ENCODE results near the gene TBX1. TPM values are rescaled to one million over a fixed set of nuclear protein-coding genes. Genes with fewer than 3 reads are reported as not detected.
"Not testable (repeated sequence)": the region's sequence is repeated elsewhere in the genome, so short reads cannot be mapped to it uniquely, and the experiment has no call there.

The TBX1 gene
- total RNA-seq, 1 donor from 2014 or later: 1.1 TPM

DNA sequence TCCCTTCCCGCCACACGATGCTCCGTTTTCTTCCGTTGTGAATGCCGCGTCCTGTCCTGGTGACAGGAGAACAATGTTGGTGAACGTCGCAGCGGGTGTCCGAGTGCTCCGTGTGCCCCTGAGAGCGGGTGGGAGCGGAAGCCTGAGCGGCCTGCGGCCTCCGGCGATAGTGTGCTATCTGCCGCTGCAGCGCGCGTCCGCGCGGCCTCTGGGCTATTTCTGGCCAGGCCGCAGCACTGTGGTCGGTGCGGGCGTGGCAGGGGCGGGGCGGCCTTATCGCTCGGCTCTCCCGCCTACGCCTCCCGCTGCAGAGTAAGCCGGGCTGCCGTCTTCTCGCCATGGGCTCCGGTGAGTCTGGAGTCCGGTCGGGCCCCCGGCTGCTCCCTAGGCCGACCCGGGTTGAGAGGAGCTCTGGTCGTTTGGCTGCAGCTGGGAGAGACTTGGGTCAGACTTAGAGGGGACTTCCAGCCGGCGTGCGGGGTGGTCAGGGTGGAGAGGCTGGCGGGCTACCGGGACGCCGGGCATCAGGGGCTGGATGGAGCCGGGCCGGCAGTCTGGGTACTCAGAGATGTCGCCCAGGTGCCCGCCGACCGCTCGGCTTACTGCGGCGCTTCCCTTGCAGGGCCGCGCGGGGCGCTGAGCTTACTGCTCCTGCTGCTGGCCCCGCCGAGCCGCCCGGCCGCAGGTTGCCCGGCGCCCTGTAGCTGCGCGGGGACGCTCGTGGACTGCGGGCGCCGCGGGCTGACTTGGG lies 37.2 kb upstream of the TBX1 start, which contains the start of gene GP1BB:
Gene GP1BB (plus strand): TSS at position 308 of the 751 bp plus-strand sequence. CDS start 31 bp downstream, at position 339.
- peak; percentile 44 for ATAC-seq

DNA sequence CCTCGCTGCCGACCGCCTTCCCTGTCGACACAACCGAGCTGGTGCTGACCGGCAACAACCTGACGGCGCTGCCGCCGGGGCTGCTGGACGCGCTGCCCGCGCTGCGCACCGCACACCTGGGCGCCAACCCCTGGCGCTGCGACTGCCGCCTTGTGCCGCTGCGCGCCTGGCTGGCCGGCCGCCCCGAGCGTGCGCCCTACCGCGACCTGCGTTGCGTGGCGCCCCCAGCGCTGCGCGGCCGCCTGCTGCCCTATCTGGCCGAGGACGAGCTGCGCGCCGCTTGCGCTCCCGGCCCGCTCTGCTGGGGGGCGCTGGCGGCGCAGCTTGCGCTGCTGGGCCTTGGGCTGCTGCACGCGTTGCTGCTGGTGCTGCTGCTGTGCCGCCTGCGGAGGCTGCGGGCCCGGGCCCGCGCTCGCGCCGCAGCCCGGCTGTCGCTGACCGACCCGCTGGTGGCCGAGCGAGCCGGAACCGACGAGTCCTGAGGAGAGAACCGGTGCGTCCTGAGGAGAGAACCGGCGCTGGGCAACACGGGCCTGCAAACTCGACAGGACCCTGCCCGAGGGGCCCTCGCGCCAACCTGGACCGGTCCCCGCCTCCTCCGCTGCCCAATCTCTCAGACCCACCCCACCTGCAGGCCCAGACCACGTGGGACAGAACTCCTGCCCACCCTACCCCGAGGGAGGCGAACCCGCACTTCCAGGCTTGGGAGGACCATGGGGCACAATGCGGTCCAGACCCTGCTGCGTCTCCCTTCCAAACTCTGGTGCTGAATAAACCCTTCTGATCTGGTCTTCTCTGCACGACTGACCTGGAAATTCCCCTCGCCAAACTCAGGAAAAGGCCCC lies 36.4 kb upstream of the TBX1 start:
- ATAC-seq: peak; percentile 47

DNA sequence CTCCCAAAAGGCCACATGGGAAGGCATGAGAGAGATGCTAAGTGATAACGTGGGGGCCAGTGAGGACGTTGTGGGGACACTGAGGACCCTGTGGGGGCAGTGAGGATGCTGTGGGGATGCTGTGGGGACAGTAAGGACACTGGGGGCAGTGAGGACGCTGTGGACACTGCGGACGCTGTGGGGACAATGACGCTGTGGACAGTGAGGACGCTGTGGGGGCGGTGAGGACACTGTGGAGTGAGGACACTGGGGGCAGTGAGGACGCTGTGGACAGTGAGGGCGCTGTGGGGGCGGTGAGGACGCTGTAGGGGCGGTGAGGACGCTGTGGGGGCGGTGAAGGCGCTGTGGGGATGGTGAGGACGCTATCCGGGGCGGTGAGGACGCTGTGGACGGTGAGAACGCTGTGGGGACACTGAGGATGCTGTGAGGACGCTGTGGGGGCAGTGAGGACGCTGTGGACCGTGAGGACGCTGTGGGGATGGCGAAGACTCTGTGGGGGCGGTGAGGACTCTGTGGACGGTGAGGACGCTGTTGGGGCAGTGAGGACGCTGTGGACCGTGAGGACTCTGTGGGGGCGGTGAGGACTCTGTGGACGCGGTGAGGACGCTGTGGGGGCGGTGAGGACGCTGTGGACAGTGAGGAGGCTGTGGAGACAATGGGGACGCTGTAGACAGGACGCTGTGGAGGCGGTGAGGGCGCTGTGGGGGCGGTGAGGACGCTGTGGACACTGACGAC lies 35.5 kb upstream of the TBX1 start:
- no peak for ATAC-seq

DNA sequence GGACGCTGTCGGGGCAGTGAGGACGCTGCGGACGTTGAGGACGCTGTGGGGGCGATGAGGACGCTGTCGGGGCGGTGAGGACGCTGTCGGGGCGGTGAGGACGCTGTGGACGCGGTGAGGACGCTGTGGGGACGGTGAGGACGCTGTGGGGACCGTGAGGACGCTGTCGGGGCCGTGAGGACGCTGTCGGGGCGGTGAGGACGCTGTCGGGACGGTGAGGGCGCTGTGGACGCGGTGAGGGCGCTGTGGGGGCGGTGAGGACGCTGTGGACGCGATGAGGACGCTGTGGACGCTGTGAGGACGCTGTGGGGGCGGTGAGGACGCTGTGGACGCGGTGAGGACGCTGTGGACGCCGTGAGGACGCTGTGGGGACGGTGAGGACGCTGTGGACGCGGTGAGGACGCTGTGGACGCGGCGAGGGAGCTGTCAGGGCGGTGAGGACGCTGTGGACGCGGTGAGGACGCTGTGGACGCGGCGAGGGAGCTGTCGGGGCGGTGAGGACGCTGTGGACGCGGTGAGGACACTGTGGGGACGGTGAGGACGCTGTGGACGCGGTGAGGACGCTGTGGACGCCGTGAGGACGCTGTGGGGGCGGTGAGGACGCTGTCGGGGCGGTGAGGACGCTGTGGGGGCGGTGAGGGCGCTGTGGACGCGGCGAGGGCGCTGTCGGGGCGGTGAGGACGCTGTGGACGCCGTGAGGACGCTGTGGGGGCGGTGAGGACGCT lies 34.4 kb upstream of the TBX1 start:
- not testable (repeated sequence) for ATAC-seq

DNA sequence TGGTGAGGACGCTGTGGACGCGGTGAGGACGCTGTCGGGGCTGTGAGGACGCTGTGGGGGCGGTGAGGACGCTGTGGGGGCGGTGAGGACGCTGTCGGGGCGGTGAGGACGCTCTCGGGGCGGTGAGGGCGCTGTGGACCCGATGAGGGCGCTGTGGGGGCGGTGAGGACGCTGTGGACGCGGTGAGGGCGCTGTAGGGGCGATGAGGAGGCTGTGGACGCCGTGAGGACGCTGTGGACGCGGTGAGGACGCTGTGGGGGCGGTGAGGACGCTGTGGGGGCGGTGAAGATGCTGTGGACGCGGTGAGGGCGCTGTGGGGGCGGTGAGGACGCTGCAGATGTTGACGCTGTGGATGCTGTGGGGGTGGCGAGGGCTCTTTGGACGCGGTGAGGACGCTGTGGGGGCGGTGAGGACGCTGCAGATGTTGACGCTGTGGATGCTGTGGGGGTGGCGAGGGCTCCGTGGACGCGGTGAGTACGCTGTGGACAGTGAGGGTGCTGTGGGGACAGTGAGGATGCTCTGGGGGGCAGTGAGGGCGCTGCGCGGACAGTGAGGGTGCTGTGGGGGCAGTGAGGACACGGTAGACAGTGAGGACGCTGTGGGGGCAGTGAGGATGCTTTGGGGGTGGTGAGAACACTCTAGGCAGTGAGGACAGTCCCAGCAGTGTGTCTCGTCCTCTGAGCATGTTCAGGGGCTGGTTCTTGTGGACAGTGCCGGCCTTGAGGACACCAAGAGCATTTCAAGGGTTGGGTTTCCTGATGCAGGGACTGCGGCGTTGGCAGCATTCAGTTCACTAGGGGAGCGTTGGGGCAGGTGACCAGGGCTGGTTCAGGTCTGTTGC lies 33.0 kb upstream of the TBX1 start:
- no peak for ATAC-seq

DNA sequence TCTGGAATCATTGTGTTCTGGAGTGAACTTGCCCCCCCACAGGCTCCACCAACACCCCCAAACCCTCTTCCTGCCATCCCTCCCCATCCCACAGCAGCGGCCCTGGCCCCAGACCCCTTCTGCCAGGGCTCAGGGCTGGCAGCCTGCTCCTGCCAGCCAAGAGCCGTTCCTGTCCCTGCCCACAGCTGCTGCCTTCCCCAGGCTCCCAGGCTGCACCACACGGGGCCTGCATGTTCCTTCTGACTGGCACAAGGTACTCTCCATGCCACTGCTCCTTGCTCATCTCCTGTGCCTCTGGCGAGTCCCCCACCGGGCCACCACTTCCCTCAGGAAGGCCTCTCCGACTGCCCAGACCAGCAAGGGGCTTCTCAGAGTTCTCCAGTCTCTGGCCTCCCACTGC lies 32.3 kb upstream of the TBX1 start:
- ATAC-seq: no peak

DNA sequence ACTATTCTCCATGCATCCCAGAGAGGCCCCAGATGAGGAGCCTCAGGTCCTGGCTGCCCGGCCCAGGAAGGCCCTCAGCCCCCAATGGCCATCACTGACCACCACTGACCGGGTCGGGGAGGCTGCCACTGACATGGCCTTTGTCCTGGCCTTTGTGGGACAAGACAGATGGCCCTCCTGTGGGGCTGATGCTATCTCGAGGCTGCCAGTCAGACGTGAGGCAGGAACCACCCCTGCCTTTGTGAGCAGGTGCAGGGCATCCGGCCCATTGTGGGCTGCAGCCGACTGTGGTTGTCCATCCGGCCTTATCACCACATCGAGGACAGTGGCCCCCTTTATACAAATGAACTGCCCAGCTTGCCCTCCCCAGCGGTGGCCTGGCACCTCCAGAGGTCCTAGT lies 31.7 kb upstream of the TBX1 start:
- ATAC-seq: no peak

DNA sequence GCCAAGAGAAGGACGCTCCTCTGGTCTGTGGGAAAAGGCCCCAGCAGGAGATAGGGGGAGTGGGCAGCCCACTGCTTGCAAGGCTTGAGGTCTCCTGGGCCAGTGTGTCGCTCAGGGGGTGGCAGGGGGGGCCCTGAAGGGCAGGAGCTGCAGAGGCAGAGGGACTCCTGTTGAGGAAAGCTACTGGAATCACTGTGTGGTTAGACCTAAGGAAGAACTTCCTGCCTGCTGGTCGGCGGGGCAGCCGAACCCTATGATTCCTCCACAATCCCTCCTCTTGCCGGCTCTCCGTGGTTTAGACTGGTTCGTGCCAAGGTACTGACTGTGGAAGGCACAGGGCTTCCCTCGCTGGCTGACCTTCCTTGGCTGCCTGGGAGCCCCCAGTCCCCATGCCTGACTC lies 31.1 kb upstream of the TBX1 start:
- no peak for ATAC-seq

DNA sequence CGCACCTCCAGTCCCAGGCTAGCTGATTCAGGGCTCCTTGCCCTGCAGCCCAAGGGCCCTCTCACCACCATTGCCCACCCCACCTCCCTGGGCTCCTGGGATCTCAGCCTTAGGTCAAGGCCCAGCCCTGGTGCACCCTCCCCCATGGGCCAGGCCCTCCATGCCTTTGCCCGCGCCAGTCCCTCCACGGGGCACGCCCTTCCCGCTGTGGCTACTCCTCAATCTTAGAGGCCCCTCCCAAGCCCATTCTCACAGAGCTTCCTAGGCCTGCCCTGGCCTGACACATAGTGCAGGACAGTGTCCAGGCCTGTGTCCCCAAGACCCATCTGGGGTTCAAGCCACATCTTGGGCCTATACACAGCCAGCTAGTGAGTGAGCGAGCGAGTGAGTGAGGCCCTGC lies 30.4 kb upstream of the TBX1 start:
- ATAC-seq: peak; percentile 18

DNA sequence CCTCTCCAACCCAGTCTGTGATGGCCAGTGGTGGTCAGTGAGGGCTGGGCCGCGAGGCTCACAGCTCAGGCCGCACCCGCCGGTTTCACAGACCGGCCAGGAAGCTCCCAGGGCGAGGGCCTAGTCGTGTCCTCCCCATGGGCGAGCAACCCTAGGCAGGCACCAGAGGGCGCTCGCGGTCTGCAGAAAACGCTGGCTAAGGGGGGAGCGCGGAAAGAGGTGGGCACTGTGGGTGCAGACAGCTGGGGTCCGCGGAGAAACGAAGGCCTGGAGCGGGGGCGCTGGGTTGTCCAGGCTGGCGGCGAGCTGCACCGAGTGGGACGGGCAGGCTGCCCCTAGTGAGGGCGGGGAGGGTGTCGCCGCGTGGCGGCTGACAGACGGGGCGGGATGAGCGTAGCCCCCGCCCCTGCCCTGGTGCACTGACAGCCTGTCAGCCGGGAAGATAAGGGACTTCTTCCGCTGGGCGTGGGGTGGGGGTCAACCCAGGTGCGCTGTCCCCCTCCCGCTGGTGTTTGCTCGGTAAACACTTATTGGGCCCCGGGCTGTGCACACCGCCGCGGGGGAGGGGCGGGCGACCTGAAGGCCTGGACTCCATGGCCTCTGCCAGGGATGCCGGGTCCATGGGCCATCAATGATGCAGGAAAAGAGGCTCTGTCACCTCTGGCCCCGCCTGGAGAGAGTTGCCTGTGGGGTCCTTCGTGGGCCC lies 29.8 kb upstream of the TBX1 start:
- ATAC-seq: peak; percentile 79

DNA sequence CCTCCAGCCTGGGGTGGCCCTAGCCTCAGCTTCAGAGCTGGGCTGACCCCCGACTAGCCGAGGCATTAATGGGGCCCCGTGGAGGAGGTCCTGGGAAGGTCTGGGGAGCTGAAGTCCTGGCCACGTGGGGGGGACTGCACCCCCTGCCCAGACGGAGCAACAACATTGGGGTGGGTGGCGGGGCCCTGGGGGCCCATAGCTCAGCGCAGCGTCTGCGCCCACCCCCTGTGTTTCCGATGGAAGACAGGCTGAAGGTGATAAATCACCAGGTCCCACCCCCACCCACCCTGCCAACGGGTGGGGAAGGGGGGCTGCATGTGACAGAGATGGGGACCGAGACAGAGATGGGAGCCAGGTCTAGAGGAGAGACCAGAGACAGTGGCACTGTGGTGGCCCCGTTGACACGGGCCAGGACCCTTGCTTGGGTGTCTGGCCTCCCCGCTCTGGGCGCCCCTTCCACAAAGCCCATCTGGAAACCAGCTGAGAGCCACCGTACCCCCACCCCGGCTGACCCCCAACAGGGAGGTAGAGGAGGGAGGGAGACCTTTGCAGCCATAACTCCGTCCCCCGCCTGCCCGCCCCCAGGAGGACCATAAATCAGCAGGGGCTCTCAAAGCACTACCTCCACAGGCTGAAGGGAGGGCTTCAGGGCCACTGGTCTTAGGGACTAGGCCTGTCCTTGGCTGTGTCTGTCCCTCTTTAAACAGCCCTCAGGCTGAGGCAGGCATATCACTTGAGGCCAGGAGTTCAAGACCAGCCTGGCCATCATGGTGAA lies 29.0 kb upstream of the TBX1 start:
- ATAC-seq: peak; percentile 3

DNA sequence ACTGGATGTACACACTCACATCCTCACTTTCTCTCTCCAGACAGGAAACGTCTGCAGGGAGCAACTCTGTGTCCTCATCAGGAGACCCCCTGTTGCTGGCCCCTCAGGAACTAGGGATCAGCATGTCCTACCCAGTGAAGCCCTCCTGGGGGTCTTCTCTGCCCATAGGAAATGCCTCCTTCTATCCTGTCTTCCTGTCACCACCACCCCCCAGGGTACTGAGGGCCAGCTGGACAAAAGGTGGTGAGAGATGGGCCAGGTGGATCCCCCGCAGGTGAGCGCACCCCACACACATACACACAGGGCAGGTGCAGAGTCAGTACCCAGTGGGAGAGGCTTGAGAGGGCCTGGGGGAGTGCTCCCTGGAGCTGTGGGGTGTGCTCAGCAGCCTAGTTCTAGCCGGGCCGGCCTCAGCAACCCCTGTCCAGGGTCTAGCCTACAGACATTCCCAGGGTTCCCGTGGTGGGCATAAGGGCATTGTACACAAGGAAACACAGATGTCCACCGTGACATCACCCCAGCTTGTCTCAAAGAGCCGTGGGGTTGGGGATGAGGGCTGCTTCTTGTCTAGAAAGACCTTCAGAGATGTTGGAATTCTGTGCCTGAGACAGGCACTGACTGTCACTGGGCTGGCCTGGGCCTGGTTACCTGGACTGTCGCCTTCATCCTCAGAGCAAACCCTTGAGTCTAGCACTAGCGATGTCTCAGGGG lies 28.0 kb upstream of the TBX1 start:
- ATAC-seq: no peak

DNA sequence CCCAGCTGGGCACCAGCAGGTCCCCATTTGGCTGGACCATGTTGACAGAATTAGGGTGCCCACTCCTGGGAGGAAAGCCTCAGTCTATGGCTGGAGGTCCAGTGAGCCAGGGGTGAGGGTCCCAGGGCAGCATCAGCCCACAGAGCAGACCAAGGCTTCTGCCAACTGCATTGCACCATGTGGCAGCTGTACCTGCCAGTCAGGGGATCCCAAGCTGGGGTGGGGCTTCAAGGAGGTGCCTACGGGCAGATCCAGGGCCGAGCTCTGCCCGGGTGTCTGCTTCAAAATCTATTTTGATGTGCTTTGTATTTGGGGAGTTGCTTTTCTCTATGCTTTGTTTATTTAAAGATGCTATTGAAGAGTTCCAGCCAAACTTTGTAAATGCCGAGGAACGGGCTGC lies 26.8 kb upstream of the TBX1 start:
- ATAC-seq: no peak

DNA sequence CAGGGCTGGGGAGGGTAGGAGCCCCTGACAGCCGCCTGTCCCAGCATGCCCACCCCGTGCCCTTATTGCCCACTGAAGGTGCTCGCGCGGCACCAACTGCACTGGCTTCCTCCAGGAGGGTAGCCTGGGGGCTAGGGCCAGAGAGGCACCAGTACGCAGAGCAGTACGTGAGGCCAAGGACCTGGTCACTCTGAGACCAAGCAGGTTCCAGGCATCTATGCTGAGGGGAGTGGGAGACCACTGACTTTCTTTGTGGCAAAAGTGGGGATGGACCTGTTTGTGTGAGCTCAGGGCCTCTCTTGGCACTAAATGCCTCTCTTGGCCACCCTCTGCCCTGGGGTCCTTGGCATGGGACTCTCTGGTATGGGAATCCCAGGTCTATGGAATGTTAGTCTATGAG lies 26.4 kb upstream of the TBX1 start:
- no peak for ATAC-seq

DNA sequence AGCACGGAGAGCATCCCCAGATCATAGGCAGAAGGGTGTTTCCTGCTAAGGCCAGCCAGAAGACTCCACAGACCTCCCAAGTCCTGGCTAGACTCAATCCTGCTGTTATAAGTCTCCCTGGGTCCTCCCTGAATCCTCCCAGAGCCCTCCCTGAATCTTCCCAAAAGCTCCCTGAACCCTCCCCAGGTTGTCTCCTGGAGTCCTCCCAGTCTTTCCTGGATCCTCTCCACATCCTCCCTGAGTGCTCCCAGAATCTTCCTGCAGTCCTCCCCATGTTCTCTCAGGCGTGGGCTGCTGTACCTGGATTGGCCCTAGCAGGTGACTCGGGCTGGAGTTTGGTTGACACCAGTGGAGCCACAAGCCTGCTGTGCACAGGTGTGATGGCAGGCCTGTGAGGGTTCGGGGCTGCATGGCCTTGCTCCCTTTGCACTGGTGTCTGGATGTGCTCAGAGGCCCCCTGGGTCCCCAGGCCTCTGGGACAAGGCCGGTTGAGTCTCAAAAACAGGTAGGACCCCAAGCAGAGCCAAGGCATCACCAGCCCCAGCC lies 25.7 kb upstream of the TBX1 start:
- no peak for ATAC-seq

DNA sequence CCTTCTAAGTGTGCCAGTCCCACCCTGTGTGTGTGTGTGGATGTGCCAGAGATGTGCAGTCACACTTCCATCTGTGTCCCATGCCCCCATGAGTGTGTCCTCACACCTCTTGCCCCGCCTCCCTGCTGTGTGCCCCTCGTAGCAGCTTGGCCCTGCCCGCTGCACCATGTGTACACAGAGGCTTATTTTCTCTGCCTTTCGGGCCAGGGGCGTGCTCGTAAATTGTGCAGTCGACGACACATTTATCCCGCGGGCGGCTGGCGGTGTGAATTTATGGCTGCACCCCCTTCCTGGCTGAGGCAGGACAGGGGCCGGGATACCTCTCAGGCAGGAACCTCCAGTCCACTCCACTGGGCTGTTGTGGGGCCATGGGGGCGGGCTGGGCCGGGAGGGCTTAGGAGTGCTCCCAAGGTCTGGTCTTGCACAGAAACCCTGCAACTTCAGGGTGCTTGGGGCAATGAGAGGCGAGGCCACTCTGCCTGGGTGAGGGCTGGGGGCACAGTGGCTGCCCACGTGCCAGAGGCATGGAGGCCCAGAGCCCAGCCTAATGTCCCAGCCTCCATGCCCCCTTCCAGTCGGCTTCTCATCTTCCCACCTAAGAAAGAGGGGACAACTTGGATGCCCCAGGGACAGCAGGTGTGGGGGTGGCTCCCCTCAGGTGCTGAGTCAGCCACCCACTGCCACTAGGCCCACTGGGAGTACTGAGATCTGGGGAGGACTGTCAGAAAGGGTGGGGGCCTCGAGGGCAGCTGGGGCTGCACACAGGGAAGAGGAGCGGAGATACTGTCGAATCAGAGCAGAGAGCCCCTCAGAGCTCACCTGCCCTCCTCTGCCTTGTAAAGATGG lies 24.7 kb upstream of the TBX1 start:
- ATAC-seq: no peak

DNA sequence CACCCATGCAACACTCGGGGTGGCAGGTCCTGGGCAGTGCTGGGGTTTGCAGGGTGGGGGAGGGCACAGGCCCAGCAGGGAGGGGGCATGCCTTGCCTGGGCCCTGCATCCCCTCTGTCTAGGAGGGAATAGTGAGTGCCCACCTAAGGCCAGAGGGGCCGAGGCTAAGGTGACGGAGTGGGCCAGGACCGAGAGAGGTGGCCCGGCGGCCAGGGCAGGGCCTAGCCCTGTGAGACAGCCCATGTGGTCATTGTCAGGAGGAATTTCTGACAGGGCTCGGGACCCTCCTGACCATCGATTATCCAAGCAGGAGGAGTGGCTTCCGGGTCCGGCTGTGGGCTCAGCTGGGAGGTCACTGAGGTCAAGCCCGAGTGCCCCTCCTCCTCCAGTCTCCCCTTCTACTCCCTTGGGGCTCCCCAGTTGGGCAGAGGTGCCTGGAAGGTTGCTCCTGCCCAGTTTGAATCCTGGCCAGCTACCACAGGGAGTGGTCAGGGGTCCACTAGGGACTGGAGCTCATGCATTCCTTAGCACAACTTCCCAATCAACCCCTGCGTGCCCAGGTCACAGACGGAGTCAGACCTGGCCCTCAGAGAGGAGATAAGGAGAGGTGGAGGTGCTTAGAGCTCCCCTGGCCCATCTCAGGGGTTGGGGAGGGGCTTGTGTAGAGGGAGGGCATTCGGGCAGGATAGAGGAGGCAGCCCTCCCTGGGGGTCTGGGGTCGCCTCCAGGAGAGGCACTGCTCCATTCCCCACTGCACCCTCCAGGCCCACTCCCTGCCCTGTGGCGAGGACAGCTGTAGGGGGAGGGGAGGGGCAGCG lies 22.5 kb upstream of the TBX1 start:
- ATAC-seq: no peak

Data from esophagus mucosa (tissue), 1 donor.